K562 (cell line): ENCODE measurements around the gene RC3H2. TPM values are rescaled to one million over a fixed set of nuclear protein-coding genes. Genes with fewer than 3 reads are reported as not detected.

ENCODE experiments used
- ATAC-seq: fragments of 200-7000 bp; cut with Tn5 transposase; 3 replicates; pipeline ENCODE4 v1.9.1; 2020; ENCODE audit warnings: moderate library complexity
- BruUV-seq: library from RNA; stranded (reverse); fragments of 400-500 nt; replicated peaks from 2 replicates; lab custom pipeline; 2021; lab: Mats Ljungman, UMichigan
- CTCF ChIA-PET: fragments of 300-600 bp; formaldehyde crosslinking; extraction: SDS; loops from one replicate; lab custom pipeline; 2021; ENCODE audit warnings: low intra/inter-chr PET ratio; lab: Yijun Ruan, JAX
- POLR2A ChIA-PET: fragments of 300-600, 350-650 bp; sonication (Branson Sonifier 250); formaldehyde crosslinking; extraction: SDS; loops from one replicate; lab custom pipeline; 2021; ENCODE audit warnings: antibody characterized with exemption, inconsistent platforms; lab: Yijun Ruan, JAX
- DNase-seq, 4 experiments: peaks; one replicate each; pipeline versions ENCODE4 v3.0.0 to v3.0.0-alpha.2; 2011 to 2018; ENCODE audit warnings: low spot score in 3 of 4, mixed read lengths in 3 of 4; ENCODE audit errors: extremely low read depth in 1 of 4
- FAIRE-seq: peaks from 2 replicates; lab custom pipeline; 2011; peaks lifted over from hg19 to GRCh38; lab: Jason Lieb, UNC
- H2AFZ ChIP-seq: 2 replicates; pipeline ENCODE4 v1.6.0; 2011; ENCODE audit warnings: low read depth, low read length, control low read depth, inconsistent platforms
- H3K27ac ChIP-seq: fragments of 200-600 bp; 3 replicates; pipeline ENCODE4 v1.8.0; 2011; ENCODE audit warnings: low read depth, mild to moderate bottlenecking, control low read depth, inconsistent platforms, low read length, moderate library complexity, mixed read lengths; ENCODE audit errors: extremely low read depth
- H3K27me3 ChIP-seq, 2 experiments: fragments of 300-600 bp in 1 of 2; 2 replicates in 1 of 2; 3 replicates in 1 of 2; pipeline versions ENCODE4 v1.6.0 to v1.8.0; 2011; ENCODE audit warnings: inconsistent platforms in 2 of 2, low read length in 2 of 2, mild to moderate bottlenecking in 1 of 2, mixed read lengths in 1 of 2, moderate library complexity in 1 of 2; ENCODE audit not compliant: control insufficient read depth in 2 of 2, insufficient read depth in 2 of 2
- H3K36me3 ChIP-seq: fragments of 300-600 bp; 3 replicates; pipeline ENCODE4 v1.8.0; 2011; ENCODE audit warnings: mild to moderate bottlenecking, low read length, inconsistent platforms; ENCODE audit not compliant: control insufficient read depth, insufficient read depth
- H3K4me1 ChIP-seq, 2 experiments: fragments of 200-600 bp in 1 of 2; replicated peaks in 1 of 2; 2 replicates in 1 of 2; 3 replicates in 1 of 2; pipeline versions ENCODE4 v1.5.1 to v1.8.0; 2011; ENCODE audit warnings: inconsistent platforms in 2 of 2, low read length in 2 of 2, mild to moderate bottlenecking in 1 of 2, mixed read lengths in 1 of 2, moderate library complexity in 1 of 2; ENCODE audit not compliant: control insufficient read depth in 2 of 2, insufficient read depth in 2 of 2
- H3K4me2 ChIP-seq: 2 replicates; pipeline ENCODE4 v1.6.1; 2011; ENCODE audit warnings: low read length, control low read depth, inconsistent platforms, mixed read lengths; ENCODE audit not compliant: insufficient read depth
- H3K4me3 ChIP-seq: fragments of 200-600 bp; sonication (generic), shearing (Covaris generic); 2 replicates; pipeline ENCODE4 v1.5.1; 2016; ENCODE audit warnings: control low read depth, inconsistent platforms
- H3K79me2 ChIP-seq: fragments of 200-600 bp; 3 replicates; pipeline ENCODE4 v1.8.0; 2011; ENCODE audit warnings: low read length, inconsistent platforms; ENCODE audit not compliant: control insufficient read depth, insufficient read depth
- H3K9ac ChIP-seq, 2 experiments: 2 replicates each; pipeline versions ENCODE4 v1.6.0 to v1.6.1; 2011; ENCODE audit warnings: low read depth in 2 of 2, low read length in 2 of 2, control low read depth in 1 of 2, inconsistent platforms in 1 of 2, mild to moderate bottlenecking in 1 of 2, mixed read lengths in 1 of 2; ENCODE audit not compliant: insufficient read depth in 1 of 2
- H3K9me1 ChIP-seq: one replicate; pipeline ENCODE4 v1.6.0; 2011; ENCODE audit warnings: inconsistent platforms, mild to moderate bottlenecking, low read length, moderate library complexity; ENCODE audit not compliant: control insufficient read depth, insufficient read depth
- H3K9me3 ChIP-seq: replicated peaks from 2 replicates; pipeline ENCODE4 v1.5.1; 2011; ENCODE audit warnings: low read depth, low read length, inconsistent platforms; ENCODE audit not compliant: control insufficient read depth, insufficient read depth
- H4K20me1 ChIP-seq: replicated peaks from 2 replicates; pipeline ENCODE4 v1.6.1; 2011; ENCODE audit warnings: low read length, inconsistent platforms, mixed read lengths; ENCODE audit not compliant: control insufficient read depth, insufficient read depth
- ARID3B ChIP-seq: fragments of 250-450 bp; sonication (Bioruptor Pico); IDR thresholded peaks from 2 replicates; pipeline ENCODE4 v1.4.0; 2020; ENCODE audit warnings: borderline replicate concordance
- ELK1 ChIP-seq: sonication (generic); formaldehyde crosslinking; IDR thresholded peaks from 2 replicates; pipeline ENCODE4 v1.8.1; 2022; ENCODE audit warnings: missing genetic modification reagents
- ETS1 ChIP-seq: conservative IDR thresholded peaks from 2 replicates; pipeline ENCODE4 v1.6.1; 2011; ENCODE audit warnings: low read depth, mild to moderate bottlenecking, low read length; ENCODE audit not compliant: control insufficient read depth
- FOXP4 ChIP-seq: sonication (generic); formaldehyde crosslinking; IDR thresholded peaks from 2 replicates; pipeline ENCODE4 v1.8.0; 2022; ENCODE audit warnings: mild to moderate bottlenecking, missing genetic modification reagents, borderline replicate concordance
- GTF2A2 ChIP-seq: IDR thresholded peaks from 2 replicates; pipeline ENCODE4 v1.6.1; 2016; ENCODE audit warnings: mild to moderate bottlenecking, missing genetic modification characterization, missing compliant biosample characterization
- KLF16 ChIP-seq: IDR thresholded peaks from 2 replicates; pipeline ENCODE4 v1.6.1; 2016; ENCODE audit warnings: antibody characterized with exemption
- MCM5 ChIP-seq: fragments of 450-650 bp; IDR thresholded peaks from 2 replicates; pipeline ENCODE4 v1.6.1; 2016; ENCODE audit warnings: low read depth
- MITF ChIP-seq: IDR thresholded peaks from 2 replicates; pipeline ENCODE4 v1.6.1; 2014; ENCODE audit warnings: antibody characterized with exemption
- MTA2 ChIP-seq: fragments of 450-650 bp; IDR thresholded peaks from 2 replicates; pipeline ENCODE4 v1.6.1; 2016; ENCODE audit warnings: low read depth
- NCOA6 ChIP-seq: fragments of 450-650 bp; IDR thresholded peaks from 2 replicates; pipeline ENCODE4 v1.6.1; 2017; ENCODE audit warnings: mild to moderate bottlenecking
- NFIC ChIP-seq: fragments of 450-650 bp; IDR thresholded peaks from 2 replicates; pipeline ENCODE4 v1.6.1; 2017; ENCODE audit warnings: mild to moderate bottlenecking, inconsistent platforms
- NFYB ChIP-seq: IDR thresholded peaks from 2 replicates; pipeline ENCODE4 v1.6.1; 2011; ENCODE audit warnings: mild to moderate bottlenecking, moderate library complexity; ENCODE audit not compliant: insufficient read length; ENCODE audit errors: extremely low read depth
- RBM25 ChIP-seq: fragments of 200-400 bp; formaldehyde crosslinking; IDR thresholded peaks from 2 replicates; pipeline ENCODE4 v1.6.1; 2018; ENCODE audit warnings: low read length, low read depth, moderate library complexity; ENCODE audit not compliant: severe bottlenecking
- SNIP1 ChIP-seq: fragments of 450-650 bp; IDR thresholded peaks from 2 replicates; pipeline ENCODE4 v1.7.1; 2017; ENCODE audit warnings: low read depth, mild to moderate bottlenecking
- USF2 ChIP-seq: sonication (generic); formaldehyde crosslinking; IDR thresholded peaks from 2 replicates; pipeline ENCODE4 v1.5.0; 2020; ENCODE audit warnings: missing genetic modification reagents
- WGBS: fragments of 100-300 bp; shearing (Covaris generic); methylation state at CpG from one replicate; pipeline ENCODE4 v1.1.6; 2016; ENCODE audit warnings: low coverage, mixed read lengths; ENCODE audit not compliant: insufficient coverage; ENCODE audit errors: missing lambda C conversion rate; 5-methylcytosine and 5-hydroxymethylcytosine counted together
- in situ Hi-C: fragments of 300-500 bp; cut with MboI; formaldehyde crosslinking; loops from 4 replicates; pipeline ENCODE4 v1.15.0; 2018; ENCODE audit warnings: inconsistent platforms, mixed read lengths
- intact Hi-C: fragments of 100-400 bp; cut with micrococcal nuclease; formaldehyde crosslinking; loops from 2 replicates; pipeline ENCODE4 v1.14.2; 2022
- polyA plus RNA-seq, 8 experiments: library from polyadenylated mRNA; depleted of rRNA in 4 of 8; stranded (reverse) in 5 of 8; unstranded in 3 of 8; fragments of >200 nt; fragmentation: Nextera tagmentation in 2 of 8; fragmentation: Illumina TruSeq in 1 of 8; extraction: Ambion mirVana in 2 of 8; extraction: Trizol in 1 of 8; gene quantifications; 2 replicates each; pipeline versions ENCODE4 v1.2.1 to v1.2.3, GENCODE V29; 2011 to 2014; ENCODE audit warnings: inconsistent platforms in 1 of 8, missing spikeins in 1 of 8
- total RNA-seq, 7 experiments: library from RNA; depleted of rRNA in 6 of 7; stranded (reverse); fragments of >200 nt in 6 of 7; fragmentation: Illumina TruSeq in 2 of 7; extraction: Trizol in 2 of 7; gene quantifications; 2 replicates each; pipeline versions ENCODE4 v1.2.1 to v1.2.3, GENCODE V29; 2011 to 2021; ENCODE audit warnings: low replicate concordance in 1 of 7

The RC3H2 gene
- total and polyA plus RNA-seq, 9 of the 15 experiments (the other 6 are each of a cell fraction or from before 2014, with no cell fraction given): 5.6 to 35.4 (median 18.6) TPM

- in situ Hi-C loops (no loop called here), intact Hi-C loops (no loop called here)
- Histone ChIP-seq H2AFZ (no peak overlapping the region), H3K36me3 (peaks cover 96% of the 10 kb centered on the region), H3K4me2 (no peak overlapping the region), H3K9ac (no peak overlapping the region), H3K79me2 (no peaks in the 10 kb centered on the region), H3K27me3 (no peaks in the 10 kb centered on the region), H3K4me1 (no peaks in the 10 kb centered on the region), H3K9me1 (no peaks in the 10 kb centered on the region), H3K27ac (no peak overlapping the region), H3K4me3 (no peak overlapping the region), H3K9me3 (no peaks in the 10 kb centered on the region), H4K20me1 (no peaks in the 10 kb centered on the region)
- FAIRE-seq (no peak), ATAC-seq (no peak), DNase-seq (no peak)
- no TSS peak for BruUV-seq
- ChIA-PET POLR2A (interaction anchor here (0.7 to 1.1 kb wide), 3 partner anchors 9 to 378 kb away, joined by 4 to 5 read pairs (median 4); no protein-coding TSS in a partner anchor), CTCF (no interaction called here)
- 36% methylated on average over 2 of the region's 2 CpGs for whole genome bisulfite sequencing
- TF ChIP-seq MITF: no peak
- no peak for TF ChIP-seq KLF16
- no peak for TF ChIP-seq NFYB
- no peak for TF ChIP-seq MCM5
- no peak for TF ChIP-seq SNIP1
- TF ChIP-seq USF2 (CRISPR knock-in tag): no peak
- no peak for TF ChIP-seq FOXP4 (CRISPR knock-in tag)
- TF ChIP-seq ELK1 (CRISPR knock-in tag): no peak
- TF ChIP-seq NFIC: no peak
- no peak for TF ChIP-seq MTA2
- TF ChIP-seq ETS1: no peak
- no peak for TF ChIP-seq GTF2A2 (tag)
- TF ChIP-seq ARID3B: no peak
- no peak for TF ChIP-seq RBM25
- no peak for TF ChIP-seq NCOA6
Observed at GRCh38 chr9:122879443-122879842, 25.7 kb downstream of the RC3H2 start.
